ENCODE data around the gene ACTG1.
"Not testable (repeated sequence)": the region's sequence is repeated elsewhere in the genome, so short reads cannot be mapped to it uniquely, and the experiment has no call there.

Gene ACTG1

DNA sequence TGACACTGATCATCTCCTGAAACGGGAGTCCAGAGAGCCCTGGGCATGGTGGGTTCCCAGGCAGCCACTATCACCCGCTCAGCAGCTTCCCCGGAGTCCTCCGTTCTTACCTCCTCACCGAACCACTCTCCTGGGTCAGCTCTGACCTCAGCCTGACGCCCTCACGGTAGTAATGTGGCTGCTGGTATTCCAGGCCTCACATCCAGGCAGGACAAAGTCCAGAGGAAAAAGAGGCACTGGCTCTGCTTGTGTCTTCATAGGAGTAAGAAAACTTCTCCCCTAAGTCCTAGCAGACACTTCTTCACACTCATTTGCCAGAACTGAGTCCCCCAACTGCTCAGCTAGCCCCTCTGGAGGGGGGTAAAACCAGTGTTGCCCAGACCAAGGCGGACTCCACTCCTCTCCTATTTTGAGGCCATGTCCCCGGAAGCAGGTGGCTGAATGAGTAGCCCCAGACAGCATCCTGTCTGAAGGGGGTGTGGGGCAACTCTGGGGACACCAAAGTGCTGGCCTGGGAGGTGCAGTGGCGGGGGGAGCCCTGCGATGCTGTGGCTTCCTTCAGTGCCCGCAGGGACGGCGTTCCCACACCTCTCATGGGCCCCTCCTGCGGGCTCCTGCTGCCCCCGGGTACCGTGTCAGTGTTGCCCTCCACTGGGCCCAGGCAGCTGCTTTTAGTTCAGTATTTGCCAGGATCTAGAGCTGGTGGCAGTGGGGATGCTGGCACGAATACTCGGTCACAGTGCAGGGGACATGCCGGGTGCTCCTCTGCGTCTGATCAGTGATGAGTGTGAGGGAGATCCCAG is 20.9 kb upstream of the ACTG1 start:
- no peak overlapping the region for H3K4me3 ChIP-seq (ENCODE audit: low read depth, low read length)
- no peaks in the 10 kb centered on the region for H3K79me2 ChIP-seq
- no peaks in the 10 kb centered on the region for H3K27me3 ChIP-seq (ENCODE audit: control insufficient read depth, insufficient read depth, low read length)
- no peak overlapping the region for H3K27ac ChIP-seq
- no peaks in the 10 kb centered on the region for H3K4me1 ChIP-seq
- H3K9ac ChIP-seq, result no peak overlapping the region
- H2AFZ ChIP-seq, result no peak overlapping the region
- no peaks in the 10 kb centered on the region for H3K36me3 ChIP-seq (ENCODE audit: control insufficient read depth, insufficient read depth, low read length)
- H3K9me3 ChIP-seq (ENCODE audit: control insufficient read depth, low read length), result no peaks in the 10 kb centered on the region
- no peak overlapping the region for H3K4me2 ChIP-seq (ENCODE audit: low read length)
- TF ChIP-seq CTCF (IDR thresholded peaks at IDR 0.05), result no peak

DNA sequence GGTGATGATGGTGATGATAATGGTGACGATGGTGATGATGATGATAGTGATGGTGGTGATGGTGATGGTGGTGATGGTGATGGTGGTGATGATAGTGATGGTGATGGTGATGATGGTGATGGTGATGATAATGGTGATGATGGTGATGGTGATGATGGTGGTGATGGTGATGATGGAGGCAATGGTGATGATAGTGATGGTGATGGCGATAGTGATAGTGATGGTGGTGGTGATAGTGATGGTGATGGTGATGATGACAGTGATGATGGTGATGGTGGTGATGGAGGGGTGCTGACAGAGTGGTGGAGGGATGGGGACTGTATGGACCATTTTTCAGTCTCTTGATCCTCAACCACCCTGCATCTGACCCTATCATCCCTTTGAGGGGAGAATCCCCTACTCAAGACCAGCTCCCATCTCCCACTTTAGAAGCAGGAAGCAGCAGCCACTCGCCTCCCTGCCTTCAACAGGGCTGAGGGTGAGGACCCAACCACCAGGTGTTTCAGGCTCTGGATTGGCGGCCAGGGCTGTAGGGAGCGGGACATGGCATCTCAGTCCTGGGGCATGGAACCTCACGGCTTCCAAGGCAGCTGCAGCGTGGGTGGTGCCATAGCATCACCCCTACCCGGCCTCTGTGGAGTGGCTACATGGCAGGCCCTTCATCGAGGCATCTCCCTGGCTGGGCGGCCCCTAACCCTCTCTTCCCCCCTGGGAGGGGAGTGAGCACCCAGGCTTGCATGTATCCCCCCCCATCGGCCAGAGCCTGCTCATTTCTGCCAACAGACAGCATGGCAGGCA is 20.1 kb upstream of the ACTG1 start:
- no peak overlapping the region for H3K4me3 ChIP-seq (ENCODE audit: low read depth, low read length)
- H3K27ac ChIP-seq, result no peak overlapping the region
- H3K4me2 ChIP-seq (ENCODE audit: low read length), result no peak overlapping the region
- H3K27me3 ChIP-seq (ENCODE audit: control insufficient read depth, insufficient read depth, low read length), result no peaks in the 10 kb centered on the region
- no peaks in the 10 kb centered on the region for H3K36me3 ChIP-seq (ENCODE audit: control insufficient read depth, insufficient read depth, low read length)
- H3K9ac ChIP-seq, result no peak overlapping the region
- no peaks in the 10 kb centered on the region for H3K9me3 ChIP-seq (ENCODE audit: control insufficient read depth, low read length)
- TF ChIP-seq CTCF (IDR thresholded peaks at IDR 0.05), result no peak
- H3K79me2 ChIP-seq, result no peaks in the 10 kb centered on the region
- no peaks in the 10 kb centered on the region for H3K4me1 ChIP-seq
- H2AFZ ChIP-seq, result no peak overlapping the region

GRCh38 chr17:81531998-81532404 is 19.4 kb upstream of the ACTG1 start:
- not testable (repeated sequence) for H3K27me3 ChIP-seq (ENCODE audit: control insufficient read depth, insufficient read depth, low read length); H3K9me3 ChIP-seq (ENCODE audit: control insufficient read depth, low read length); H3K4me3 ChIP-seq (ENCODE audit: low read depth, low read length); H3K9ac ChIP-seq; H2AFZ ChIP-seq; H3K27ac ChIP-seq; H3K4me2 ChIP-seq (ENCODE audit: low read length); H3K36me3 ChIP-seq (ENCODE audit: control insufficient read depth, insufficient read depth, low read length); H3K79me2 ChIP-seq; H3K4me1 ChIP-seq

DNA sequence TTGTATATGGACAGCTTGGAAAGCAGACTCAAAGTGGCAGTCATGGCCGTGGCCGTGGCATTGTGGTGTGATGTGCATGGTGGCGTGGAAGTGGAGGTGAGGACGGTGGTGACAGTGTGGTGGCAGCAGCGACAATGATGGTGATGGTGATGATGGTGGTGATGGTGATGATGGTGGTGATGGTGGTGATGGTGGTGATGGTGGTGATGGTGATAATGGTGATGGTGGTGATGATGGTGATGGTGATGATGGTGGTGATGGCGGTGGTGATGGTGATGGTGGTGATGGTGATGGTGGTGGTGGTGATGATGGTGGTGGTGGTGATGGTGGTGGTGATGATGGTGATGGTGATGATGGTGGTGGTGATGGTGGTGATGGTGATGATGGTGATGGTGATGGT is 18.4 kb upstream of the ACTG1 start:
- H3K36me3 ChIP-seq (ENCODE audit: control insufficient read depth, insufficient read depth, low read length); H2AFZ ChIP-seq; H3K79me2 ChIP-seq; H3K4me3 ChIP-seq (ENCODE audit: low read depth, low read length); H3K9ac ChIP-seq; H3K9me3 ChIP-seq (ENCODE audit: control insufficient read depth, low read length); H3K27ac ChIP-seq; H3K27me3 ChIP-seq (ENCODE audit: control insufficient read depth, insufficient read depth, low read length); H3K4me1 ChIP-seq; H3K4me2 ChIP-seq (ENCODE audit: low read length): not testable (repeated sequence)

GRCh38 chr17:81529437-81529803 is 16.8 kb upstream of the ACTG1 start:
- Histone ChIP-seq H3K9ac (no peak overlapping the region), H3K79me2 (no peaks in the 10 kb centered on the region), H2AFZ (no peak overlapping the region), H3K4me2 (ENCODE audit: low read length) (no peak overlapping the region), H3K4me3 (ENCODE audit: low read depth, low read length) (no peak overlapping the region), H3K9me3 (ENCODE audit: control insufficient read depth, low read length) (no peaks in the 10 kb centered on the region), H3K27ac (no peak overlapping the region), H3K27me3 (ENCODE audit: control insufficient read depth, insufficient read depth, low read length) (no peaks in the 10 kb centered on the region), H3K36me3 (ENCODE audit: control insufficient read depth, insufficient read depth, low read length) (no peaks in the 10 kb centered on the region), H3K4me1 (peaks cover 7% of the 10 kb centered on the region)
- no peak for TF ChIP-seq CTCF (IDR thresholded peaks at IDR 0.05)
